ENCODE data around the gene DIP2A. TPM values are rescaled to one million over a fixed set of nuclear protein-coding genes. Genes with fewer than 3 reads are reported as not detected.

The DIP2A gene
- total RNA-seq, 1 experiment from 2014 or later: 39.9 TPM

DNA sequence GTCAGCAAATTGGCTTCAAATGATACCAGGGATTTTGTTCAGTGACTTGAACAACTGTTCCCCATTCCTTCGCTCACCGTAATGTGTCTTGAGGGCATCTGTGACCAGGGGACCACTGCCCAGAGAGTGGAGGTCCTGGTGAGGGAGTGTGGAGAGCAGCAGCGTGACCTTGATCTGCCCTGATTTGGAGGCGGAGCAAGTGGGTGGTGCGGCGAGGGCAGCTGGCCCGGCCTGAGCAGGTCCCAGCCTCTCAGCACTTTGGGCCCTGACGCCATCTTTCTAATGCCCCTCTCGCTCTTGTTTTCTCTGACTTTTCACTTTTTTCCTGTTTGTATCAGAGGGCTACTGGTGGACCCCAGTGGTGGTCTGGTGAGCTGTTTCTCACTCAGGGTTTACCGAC, 31.1 kb downstream of the DIP2A start:
- Histone ChIP-seq H3K27ac (no peak overlapping the region), H3K79me2 (ENCODE audit: low read depth) (no peaks in the 10 kb centered on the region), H3K9me2 (ENCODE audit: insufficient read depth) (no peaks in the 10 kb centered on the region), H3K4me1 (replicated peaks; ENCODE audit: insufficient read depth) (no peaks in the 10 kb centered on the region), H3K4me3 (no peak overlapping the region), H4K20me1 (ENCODE audit: insufficient read depth) (no peaks in the 10 kb centered on the region), H3K27me3 (ENCODE audit: insufficient read depth, low read depth) (no peaks in the 10 kb centered on the region), H2AFZ (no peak overlapping the region), H3K4me2 (no peak overlapping the region), H3F3A (ENCODE audit: insufficient read depth, low read depth) (no peaks in the 10 kb centered on the region), H3K9me3 (ENCODE audit: insufficient read depth, low read depth) (no peaks in the 10 kb centered on the region), H3K36me3 (ENCODE audit: low read depth) (no peaks in the 10 kb centered on the region)
- intact Hi-C loops (cut with micrococcal nuclease; ENCODE audit: unreplicated experiment): no loop called here
- BruUV-seq (replicated peaks): no TSS peak
- ChIA-PET POLR2A (ENCODE audit: unreplicated experiment) (no interaction called here), CTCF (no interaction called here)
- no peak for TF ChIP-seq EZH2 (IDR thresholded peaks at IDR 0.05; ENCODE audit: low read depth)
- TF ChIP-seq, protein P1, sequence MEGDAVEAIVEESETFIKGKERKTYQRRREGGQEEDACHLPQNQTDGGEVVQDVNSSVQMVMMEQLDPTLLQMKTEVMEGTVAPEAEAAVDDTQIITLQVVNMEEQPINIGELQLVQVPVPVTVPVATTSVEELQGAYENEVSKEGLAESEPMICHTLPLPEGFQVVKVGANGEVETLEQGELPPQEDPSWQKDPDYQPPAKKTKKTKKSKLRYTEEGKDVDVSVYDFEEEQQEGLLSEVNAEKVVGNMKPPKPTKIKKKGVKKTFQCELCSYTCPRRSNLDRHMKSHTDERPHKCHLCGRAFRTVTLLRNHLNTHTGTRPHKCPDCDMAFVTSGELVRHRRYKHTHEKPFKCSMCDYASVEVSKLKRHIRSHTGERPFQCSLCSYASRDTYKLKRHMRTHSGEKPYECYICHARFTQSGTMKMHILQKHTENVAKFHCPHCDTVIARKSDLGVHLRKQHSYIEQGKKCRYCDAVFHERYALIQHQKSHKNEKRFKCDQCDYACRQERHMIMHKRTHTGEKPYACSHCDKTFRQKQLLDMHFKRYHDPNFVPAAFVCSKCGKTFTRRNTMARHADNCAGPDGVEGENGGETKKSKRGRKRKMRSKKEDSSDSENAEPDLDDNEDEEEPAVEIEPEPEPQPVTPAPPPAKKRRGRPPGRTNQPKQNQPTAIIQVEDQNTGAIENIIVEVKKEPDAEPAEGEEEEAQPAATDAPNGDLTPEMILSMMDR (conservative IDR thresholded peaks at IDR 0.05): no peak
- no peak for DNase-seq

DNA sequence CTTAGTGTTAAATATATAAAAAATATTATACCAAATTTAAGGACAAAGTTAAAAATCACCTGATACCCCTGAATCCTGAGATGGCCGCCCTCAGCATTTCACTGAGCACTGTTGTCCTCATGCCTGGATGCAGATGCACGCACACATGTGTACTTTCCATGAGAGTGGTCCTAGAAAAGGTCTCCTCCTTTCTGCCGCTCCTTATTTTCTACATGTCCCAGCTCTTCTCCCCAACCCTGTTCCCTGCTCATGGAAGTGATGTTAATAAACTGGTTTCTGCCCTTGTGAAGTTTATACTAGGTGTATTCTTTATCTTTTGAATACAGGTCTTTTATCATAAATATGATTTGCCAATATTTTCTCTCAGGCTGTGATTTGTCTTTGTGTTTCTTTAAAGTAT, 32.9 kb downstream of the DIP2A start:
- Histone ChIP-seq H3K36me3 (ENCODE audit: low read depth) (no peaks in the 10 kb centered on the region), H3K27ac (no peak overlapping the region), H4K20me1 (ENCODE audit: insufficient read depth) (no peaks in the 10 kb centered on the region), H3K4me2 (no peak overlapping the region), H3K9me3 (ENCODE audit: insufficient read depth, low read depth) (no peaks in the 10 kb centered on the region), H3K4me1 (replicated peaks; ENCODE audit: insufficient read depth) (no peaks in the 10 kb centered on the region), H3K9me2 (ENCODE audit: insufficient read depth) (no peaks in the 10 kb centered on the region), H3K79me2 (ENCODE audit: low read depth) (no peaks in the 10 kb centered on the region), H3K27me3 (ENCODE audit: insufficient read depth, low read depth) (no peaks in the 10 kb centered on the region), H3F3A (ENCODE audit: insufficient read depth, low read depth) (no peaks in the 10 kb centered on the region), H3K4me3 (no peak overlapping the region), H2AFZ (no peak overlapping the region)
- TF ChIP-seq, protein P1 (conservative IDR thresholded peaks at IDR 0.05): no peak
- no peak for TF ChIP-seq EZH2 (IDR thresholded peaks at IDR 0.05; ENCODE audit: low read depth)
- no TSS peak for BruUV-seq (replicated peaks)
- DNase-seq: no peak
- CTCF ChIA-PET: no interaction called here
- POLR2A ChIA-PET (ENCODE audit: unreplicated experiment): no interaction called here
- intact Hi-C loops (cut with micrococcal nuclease; ENCODE audit: unreplicated experiment): no loop called here

DNA sequence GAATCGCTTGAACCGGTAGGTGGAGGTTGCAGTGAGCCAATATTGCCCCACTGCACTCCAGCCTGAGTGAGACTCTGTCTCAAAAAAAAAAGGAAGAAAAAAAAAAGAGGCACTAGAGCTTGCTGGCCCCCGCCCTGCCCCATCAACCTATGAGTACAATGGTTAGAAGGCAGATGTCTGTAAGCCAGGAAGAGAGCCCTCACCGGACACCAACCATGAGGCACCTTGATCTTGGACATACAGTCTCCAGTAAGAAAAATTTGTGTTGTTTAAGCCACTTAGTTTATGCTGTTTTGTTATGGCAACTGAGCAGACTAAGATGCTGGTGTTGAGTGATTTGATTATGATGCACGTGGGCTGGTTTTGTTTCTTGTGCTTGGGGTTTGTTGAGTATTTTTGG, 34.2 kb downstream of the DIP2A start:
- no peak overlapping the region for H3K4me2 ChIP-seq
- ChIA-PET POLR2A (ENCODE audit: unreplicated experiment) (interaction anchor here (0.6 kb wide), 1 partner anchor 143 kb away, joined by 3 read pairs; the partner anchor contains the start of gene PRMT2), CTCF (no interaction called here)
- no peak overlapping the region for H2AFZ ChIP-seq
- H3K9me3 ChIP-seq (ENCODE audit: insufficient read depth, low read depth): no peaks in the 10 kb centered on the region
- H3K79me2 ChIP-seq (ENCODE audit: low read depth): no peaks in the 10 kb centered on the region
- H3K4me3 ChIP-seq: no peak overlapping the region
- no peaks in the 10 kb centered on the region for H3K4me1 ChIP-seq (replicated peaks; ENCODE audit: insufficient read depth)
- H4K20me1 ChIP-seq (ENCODE audit: insufficient read depth): no peaks in the 10 kb centered on the region
- H3K27me3 ChIP-seq (ENCODE audit: insufficient read depth, low read depth): no peaks in the 10 kb centered on the region
- no peaks in the 10 kb centered on the region for H3K9me2 ChIP-seq (ENCODE audit: insufficient read depth)
- no peak overlapping the region for H3K27ac ChIP-seq
- TF ChIP-seq, protein P1 (conservative IDR thresholded peaks at IDR 0.05): no peak
- TF ChIP-seq EZH2 (IDR thresholded peaks at IDR 0.05; ENCODE audit: low read depth): no peak
- BruUV-seq (replicated peaks): no TSS peak
- no peak for DNase-seq
- intact Hi-C loops (cut with micrococcal nuclease; ENCODE audit: unreplicated experiment): no loop called here
- no peaks in the 10 kb centered on the region for H3F3A ChIP-seq (ENCODE audit: insufficient read depth, low read depth)
- H3K36me3 ChIP-seq (ENCODE audit: low read depth): no peaks in the 10 kb centered on the region
